ENCODE results near the gene TERT.
"Not testable (repeated sequence)": the region's sequence is repeated elsewhere in the genome, so short reads cannot be mapped to it uniquely, and the experiment has no call there.

The TERT gene

DNA sequence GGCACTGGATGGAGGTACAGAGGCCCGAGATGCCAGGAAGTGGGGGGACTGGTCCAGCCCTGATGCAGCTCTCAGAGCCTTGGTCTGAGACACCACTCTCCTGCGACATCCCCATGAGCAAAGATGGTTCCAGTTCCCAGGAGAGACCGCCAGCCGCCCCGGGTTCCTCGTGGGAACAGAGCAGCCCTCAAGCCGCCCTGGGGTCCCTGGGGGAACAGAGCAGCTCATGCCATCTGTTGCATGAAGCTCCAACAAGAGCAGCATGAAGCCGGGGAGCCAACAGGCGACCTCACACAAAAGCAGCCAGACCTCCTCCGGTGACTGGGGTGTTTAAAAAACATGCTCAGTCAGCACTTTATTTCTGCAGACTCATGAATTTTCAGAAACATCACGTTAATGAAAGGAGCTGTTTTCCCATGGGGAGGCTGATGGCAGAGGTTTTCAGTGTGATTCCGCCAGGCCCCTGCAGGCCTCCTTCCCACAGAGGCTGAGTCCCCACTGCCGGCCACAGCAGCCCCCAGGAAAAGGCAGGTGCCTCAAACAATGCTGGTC is 63.4 kb downstream of the TERT start:
- DNase-seq = no peak

DNA sequence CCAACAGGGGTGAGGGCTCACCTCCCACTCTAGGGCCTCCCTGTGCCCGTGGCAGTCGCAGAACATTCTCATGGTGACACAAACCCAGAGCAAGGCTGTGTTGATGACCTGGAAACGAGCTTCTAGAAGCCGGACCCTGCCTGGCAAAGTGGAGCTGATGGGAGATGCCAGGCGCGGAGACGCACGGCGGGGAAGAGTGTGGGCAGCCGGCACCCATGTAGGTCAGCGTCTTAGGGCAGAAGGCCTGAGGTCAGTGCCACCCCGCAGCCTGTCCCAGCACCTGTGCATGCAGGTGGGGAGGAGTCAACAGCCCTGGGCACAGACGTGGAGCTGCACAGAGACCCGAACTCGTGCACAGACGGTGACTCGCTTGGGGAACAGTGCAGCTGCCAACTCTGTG is 64.3 kb downstream of the TERT start:
- no peak for DNase-seq

- DNase-seq = no peak
Measured at GRCh38 chr5:1229822-1230221, 65.0 kb downstream of the TERT start.

- not testable (repeated sequence) for DNase-seq
Measured at GRCh38 chr5:1229023-1229422, 65.8 kb downstream of the TERT start.

GRCh38 chr5:1228120-1228519 is 66.7 kb downstream of the TERT start:
- no peak for DNase-seq

GRCh38 chr5:1227667-1228066 is 67.2 kb downstream of the TERT start:
- DNase-seq = no peak

DNA sequence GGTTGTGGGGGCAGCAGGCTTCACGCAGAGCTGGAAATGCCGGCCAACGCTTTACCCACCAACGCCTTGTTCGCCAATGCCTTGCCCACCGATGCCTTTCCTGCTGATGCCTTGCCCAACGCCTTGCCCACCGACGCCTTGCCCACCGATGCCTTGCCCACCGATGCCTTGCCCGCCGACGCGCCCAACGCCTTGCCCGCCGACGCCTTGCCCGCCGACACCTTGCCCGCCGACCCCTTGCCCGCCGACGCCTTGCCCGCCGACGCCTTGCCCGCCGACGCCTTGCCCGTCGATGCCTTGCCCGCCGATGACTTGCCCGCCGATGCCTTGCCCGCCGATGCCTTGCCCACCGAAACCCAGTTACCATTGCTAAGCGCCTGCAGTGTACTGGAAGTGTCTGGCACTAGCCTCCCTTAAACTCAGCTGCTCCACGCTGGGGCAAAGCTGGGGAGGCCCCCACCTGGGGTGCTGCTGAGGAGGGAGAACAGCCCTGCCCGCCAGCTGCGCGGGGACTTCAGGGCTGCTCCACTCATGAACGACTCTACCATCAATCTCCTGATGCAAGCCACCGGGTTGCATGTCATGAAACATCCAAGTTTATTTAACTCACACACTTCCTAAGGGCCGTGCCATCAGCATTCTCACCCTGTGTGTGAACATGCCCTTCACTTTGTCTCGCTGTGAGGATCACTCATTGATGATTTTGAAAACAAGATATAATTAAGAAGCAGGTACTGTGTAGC is 67.9 kb downstream of the TERT start:
- no peak for DNase-seq

GRCh38 chr5:1226231-1226630 is 68.6 kb downstream of the TERT start:
- no peak for DNase-seq

DNA sequence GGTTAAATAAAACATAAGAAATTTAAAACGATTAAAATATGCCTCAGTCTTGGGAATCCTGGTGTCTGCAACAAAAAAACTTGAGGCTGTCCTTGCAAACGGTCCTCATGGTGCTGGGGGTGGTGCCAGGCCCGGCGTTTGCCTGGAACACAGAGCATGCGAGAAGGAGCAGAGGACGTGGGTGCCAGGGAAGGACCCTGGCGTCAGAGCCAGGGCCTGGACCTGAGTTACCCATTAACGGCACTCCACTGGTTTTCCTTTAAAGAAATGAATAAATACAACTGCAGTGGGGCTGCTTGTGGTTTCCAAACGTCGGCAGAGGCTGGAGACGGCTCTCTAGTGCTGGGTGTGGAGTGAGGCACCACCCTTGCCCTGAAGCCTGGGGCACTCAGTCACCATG is 69.8 kb downstream of the TERT start, which contains the start of gene SLC6A18:
Gene SLC6A18, plus strand, starts transcription at position 301 of the 400 bp plus-strand sequence. Its CDS starts 97 bp downstream, at position 398.
- DNase-seq = no peak

GRCh38 chr5:1224631-1225030 is 70.2 kb downstream of the TERT start:
- DNase-seq = no peak

DNA sequence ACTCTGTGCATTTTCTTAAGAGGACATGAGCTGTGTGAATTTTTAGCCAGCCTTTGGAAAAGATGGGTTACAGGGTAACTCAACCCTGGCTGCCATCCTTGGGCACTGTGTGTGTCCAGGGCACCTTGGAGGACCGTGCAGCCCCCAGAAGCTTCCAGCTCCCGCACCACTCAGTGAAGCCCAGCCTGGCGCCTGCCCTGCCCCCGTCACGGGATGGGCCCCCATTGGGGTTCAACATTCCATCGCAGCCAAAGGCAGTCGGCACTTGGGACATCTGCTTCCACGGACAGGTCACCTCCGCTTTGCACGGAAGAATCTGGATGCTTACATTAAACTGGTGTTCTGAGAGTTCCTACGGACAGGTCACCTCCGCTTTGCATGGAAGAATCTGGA is 71.6 kb downstream of the TERT start:
- DNase-seq = no peak

GRCh38 chr5:1222621-1223277 is 72.1 kb downstream of the TERT start:
- DNase-seq = no peak

DNA sequence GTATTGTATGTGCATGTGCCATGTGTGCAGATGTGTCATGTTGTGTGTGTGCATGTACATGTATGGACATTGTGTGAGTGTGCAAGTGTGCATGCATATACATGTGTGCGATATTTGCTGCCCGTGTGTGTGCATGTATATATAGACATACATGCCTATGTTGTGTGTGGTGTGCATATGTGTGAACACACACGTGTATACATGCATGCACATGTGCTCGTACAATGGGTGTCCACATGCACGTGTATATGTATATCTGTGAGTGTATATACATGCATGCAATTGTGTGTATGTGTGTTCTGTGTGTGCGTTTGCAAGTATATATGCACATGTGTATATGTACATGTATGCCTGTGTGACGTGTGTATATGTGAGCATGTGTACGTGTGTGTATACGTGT is 72.7 kb downstream of the TERT start:
- no peak for DNase-seq

- DNase-seq = no peak
Measured at GRCh38 chr5:1221721-1222120, 73.1 kb downstream of the TERT start.

DNA sequence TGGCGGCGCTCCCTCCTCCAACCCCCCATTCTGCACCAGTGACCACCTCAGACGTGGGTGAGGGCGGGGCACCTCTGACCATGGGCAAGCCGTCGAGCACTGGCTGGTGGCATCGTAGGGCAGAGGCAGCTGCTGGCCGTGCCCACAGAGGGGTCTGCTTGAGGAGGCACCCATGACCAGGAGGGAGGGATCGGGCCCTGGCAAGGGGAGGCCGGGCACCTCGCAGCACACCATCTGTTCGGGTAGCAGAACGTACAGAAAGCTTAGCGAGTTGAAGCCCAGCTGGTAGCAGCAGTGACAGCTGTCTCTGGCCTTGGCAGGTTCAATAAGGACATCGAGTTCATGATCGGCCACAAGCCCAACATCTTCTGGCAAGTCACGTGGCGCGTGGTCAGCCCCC is 74.0 kb downstream of the TERT start:
- DNase-seq = no peak

- no peak for DNase-seq
Measured at GRCh38 chr5:1220351-1220750, 74.5 kb downstream of the TERT start.

- DNase-seq = no peak
Measured at GRCh38 chr5:1219768-1220100, 75.1 kb downstream of the TERT start.

DNA sequence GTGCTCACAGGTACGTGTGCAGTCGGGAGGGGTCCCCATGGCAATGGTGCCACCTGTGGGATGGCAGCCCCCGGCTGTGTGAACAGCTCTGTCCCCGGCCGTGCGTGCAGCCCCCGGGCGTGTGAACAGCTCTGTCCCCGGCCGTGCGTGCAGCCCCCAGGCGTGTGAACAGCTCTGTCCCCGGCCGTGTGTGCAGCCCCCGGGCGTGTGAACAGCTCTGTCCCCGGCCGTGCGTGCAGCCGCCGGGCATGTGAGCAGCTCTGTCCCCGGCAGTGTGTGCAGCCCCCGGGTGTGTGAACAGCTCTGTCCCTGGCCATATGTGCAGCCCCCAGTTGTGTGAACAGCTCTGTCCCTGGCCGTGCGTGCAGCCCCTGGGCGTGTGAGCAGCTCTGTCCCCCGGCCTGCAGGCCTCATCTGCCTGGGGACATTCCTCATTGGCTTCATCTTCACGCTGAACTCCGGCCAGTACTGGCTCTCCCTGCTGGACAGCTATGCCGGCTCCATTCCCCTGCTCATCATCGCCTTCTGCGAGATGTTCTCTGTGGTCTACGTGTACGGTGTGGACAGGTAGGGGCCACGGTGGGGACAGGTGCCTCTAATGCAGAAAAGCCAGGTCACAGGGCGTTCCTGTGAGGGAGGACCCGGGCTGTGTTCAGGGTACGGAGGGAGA is 75.6 kb downstream of the TERT start:
- DNase-seq = no peak

DNA sequence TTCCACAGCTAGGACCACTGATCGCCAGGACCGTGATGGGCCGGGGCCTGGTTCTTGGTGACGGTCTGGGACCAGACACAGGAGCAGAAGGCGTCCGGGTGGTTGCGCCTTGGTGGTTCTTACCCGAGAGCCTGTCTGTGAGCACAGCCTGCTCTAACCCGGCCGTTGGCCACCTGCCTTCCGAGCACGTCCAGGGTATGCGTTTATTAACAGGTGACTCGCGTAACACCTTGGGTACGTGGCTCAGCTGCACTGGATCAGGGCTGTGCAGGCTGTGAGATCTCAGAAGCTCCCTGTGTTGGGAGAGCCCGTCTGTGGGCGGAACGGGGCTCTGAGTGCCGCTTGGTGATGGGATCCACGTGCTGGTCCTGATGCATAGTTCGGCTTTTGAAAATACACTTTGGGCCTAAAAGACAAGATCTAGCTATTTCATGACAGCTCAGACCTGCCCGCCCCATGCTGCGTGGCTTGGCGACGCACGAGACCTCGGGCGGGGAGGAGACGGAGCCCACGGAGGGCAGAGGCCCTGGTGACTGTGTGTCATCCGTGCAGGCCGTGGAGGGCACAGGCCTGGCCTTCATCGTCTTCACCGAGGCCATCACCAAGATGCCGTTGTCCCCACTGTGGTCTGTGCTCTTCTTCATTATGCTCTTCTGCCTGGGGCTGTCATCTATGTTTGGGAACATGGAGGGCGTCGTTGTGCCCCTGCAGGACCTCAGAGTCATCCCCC is 76.4 kb downstream of the TERT start:
- no peak for DNase-seq

- DNase-seq = no peak
Measured at GRCh38 chr5:1217596-1218206, 77.2 kb downstream of the TERT start.

GRCh38 chr5:1216918-1217295 is 78.0 kb downstream of the TERT start:
- no peak for DNase-seq

- no peak for DNase-seq
Measured at GRCh38 chr5:1216211-1216917, 78.5 kb downstream of the TERT start.

Measured in NCI-H446 (cell line).